GM12873 (cell line): Measurements from ENCODE around the gene BEND3.

Source experiments
- TF ChIP-seq, protein P1 (sequence below): IDR thresholded peaks from 2 replicates; pipeline ENCODE4 v1.5.1; 2012; ENCODE audit warnings: low read depth, mild to moderate bottlenecking, moderate library complexity, low read length, control low read depth; ENCODE audit not compliant: insufficient read depth; ENCODE audit errors: missing control alignments

BEND3 gene

DNA sequence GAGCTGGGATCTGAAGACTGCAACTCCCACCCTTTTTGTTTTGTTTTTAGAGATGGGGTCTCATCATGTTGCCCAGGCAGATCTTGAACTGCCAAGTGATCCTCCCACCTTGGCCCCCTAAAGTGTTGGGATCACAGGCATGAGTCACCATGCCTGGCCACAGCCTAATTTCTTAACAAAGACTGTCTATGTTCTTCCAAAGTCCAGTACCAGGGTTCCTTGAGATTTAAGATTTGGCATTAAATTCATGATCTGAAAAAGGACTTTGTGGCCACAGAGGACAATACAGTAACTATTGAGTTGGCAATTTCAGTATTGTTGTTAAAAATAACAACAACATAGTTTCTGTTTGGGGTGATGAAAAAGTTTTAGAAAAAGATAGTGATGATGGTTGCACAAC, 28.7 kb upstream of the BEND3 start:
- TF ChIP-seq, protein P1, sequence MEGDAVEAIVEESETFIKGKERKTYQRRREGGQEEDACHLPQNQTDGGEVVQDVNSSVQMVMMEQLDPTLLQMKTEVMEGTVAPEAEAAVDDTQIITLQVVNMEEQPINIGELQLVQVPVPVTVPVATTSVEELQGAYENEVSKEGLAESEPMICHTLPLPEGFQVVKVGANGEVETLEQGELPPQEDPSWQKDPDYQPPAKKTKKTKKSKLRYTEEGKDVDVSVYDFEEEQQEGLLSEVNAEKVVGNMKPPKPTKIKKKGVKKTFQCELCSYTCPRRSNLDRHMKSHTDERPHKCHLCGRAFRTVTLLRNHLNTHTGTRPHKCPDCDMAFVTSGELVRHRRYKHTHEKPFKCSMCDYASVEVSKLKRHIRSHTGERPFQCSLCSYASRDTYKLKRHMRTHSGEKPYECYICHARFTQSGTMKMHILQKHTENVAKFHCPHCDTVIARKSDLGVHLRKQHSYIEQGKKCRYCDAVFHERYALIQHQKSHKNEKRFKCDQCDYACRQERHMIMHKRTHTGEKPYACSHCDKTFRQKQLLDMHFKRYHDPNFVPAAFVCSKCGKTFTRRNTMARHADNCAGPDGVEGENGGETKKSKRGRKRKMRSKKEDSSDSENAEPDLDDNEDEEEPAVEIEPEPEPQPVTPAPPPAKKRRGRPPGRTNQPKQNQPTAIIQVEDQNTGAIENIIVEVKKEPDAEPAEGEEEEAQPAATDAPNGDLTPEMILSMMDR, result no peak

DNA sequence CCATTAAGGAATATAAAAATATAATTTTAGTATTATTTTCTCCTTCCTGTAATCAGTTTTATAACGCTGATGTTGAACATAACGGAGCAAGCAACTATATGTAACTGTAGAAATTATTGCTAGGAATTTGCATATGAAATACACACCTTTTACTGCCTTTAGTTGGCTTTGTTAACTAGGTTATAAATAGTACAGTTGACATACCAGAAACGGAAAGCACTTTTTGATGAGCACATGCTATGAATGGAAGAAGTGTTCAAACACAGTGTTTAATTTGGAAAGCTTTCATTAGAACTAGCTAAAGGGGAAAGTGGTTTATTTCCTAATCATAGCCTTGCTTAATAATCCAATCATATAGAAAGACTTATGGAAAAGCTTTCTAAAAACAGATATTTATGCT, 25.3 kb upstream of the BEND3 start:
- TF ChIP-seq, protein P1, result no peak

DNA sequence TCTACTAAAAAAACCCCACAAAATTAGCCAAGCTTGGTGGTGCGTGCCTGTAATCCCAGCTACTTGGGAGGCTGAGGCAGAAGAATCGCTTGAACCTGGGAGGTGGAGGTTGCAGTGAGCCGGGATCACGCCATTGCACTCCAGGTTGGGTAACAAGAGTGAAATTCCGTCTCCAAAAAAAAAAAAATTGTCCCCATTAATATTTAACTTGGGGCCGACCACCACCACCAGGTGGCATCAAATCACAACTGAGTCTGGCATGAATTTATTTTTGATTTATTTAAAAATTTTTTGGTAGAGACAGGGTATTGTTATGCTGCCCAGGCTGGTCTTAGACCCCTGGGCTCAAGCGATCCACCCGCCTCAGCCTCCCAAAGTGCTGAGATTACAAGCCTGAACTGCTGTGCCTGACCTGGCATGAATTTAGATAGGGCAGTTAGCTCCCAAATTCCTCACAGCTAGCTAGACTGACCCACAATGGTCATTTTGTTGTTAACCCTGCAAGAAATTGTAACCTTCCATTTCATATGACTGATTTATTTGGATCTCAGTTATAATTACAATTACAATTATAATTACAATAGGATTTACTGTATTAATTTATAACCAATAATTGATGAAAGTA, 17.1 kb upstream of the BEND3 start:
- TF ChIP-seq, protein P1, result peak; percentile 25

DNA sequence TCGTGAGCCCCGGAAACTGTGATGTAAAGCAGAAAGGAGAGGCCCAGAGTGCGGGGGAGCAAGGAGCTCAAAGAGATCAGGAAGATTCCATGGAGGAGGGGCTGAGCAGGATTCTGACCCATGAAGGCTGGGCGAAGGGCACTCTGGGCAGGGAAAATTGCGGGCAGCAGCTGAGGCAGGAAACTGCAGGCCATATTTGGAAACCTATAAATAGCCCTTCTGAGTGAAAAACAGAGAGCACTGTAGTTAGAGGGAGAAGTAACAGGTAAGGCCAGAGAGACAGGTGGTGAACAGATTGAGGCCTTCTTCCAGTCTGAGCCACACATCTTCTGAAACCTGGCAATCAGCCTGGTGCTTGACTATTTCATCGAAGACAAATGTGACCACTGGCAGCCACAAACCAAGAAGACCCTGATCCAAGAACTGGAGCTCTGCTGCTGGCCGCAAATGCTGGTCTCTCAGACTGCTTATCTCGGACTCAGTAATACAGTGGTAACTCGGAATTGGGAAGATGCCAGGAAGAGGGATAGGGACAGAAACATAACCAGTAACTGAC, 14.1 kb upstream of the BEND3 start:
- TF ChIP-seq, protein P1, result no peak

DNA sequence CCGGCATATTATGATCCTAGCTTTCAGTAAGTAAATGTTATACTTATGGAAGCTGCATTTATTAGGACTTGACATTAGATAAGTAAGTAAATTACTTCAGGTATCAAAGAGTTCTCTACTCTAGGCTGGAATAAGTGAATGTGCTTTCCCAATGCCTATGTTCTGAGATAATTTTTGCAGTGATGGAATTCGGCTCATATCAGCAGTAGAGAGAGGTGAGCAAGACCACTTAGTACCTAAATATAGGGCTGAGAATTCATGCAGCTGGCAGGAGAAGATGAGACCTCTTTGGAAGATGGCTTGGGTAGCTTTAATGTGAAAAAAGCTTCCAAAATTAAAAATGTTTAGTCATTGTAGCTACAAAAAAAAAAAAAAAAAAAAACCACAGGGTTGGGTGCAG, 13.3 kb upstream of the BEND3 start:
- TF ChIP-seq, protein P1, result no peak

DNA sequence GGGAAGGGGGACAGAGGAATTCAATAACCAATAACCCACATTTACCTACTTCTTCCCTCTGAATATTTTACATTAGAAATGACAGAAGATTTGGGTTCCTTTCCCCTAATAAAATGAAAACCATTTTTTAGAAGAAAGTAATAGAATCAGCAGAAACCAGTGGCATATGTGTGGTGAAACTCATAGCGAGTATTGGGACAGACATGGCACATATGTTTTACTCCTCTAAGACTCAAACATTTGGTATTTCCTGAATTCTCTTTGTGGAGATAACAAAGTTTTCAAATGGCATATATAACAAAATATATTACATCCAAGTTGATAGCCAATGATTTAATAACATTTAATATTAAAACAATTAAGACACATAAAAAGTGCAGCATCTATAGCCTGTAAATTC, 12.9 kb upstream of the BEND3 start:
- TF ChIP-seq, protein P1, result no peak

DNA sequence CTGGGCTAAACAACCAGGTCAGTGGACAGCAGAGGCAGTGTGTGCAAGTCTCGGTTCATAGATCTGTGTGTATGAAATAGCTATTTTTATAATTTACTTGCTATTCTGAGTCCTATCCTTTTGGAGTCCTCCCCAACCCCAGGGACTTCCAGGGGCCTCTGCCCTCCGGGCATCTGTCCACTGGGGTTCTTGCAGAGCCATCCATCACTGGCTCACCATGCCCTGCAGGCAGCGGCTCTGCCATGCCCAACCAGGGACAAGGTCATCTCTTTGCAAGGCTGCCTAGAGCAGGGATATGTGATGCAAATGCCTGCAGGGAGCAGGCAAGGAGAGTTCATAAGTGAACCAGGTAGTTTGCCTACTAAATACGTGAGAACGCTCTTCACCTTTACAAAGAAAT, 10.5 kb upstream of the BEND3 start:
- TF ChIP-seq, protein P1, result no peak
